GM19467 (cell line): ENCODE measurements around the gene TBC1D26.
A peak's percentile ranks its signal among the peaks of the same experiment; 100 is the strongest.
"Not testable (repeated sequence)": the region's sequence is repeated elsewhere in the genome, so short reads cannot be mapped to it uniquely, and the experiment has no call there.

ENCODE experiments used
- ATAC-seq: cut with Tn5 transposase; IDR thresholded peaks from one replicate; pipeline ENCODE4 v1.9.1; 2021; ENCODE audit warnings: mild to moderate bottlenecking, moderate library complexity; ENCODE audit not compliant: unreplicated experiment

TBC1D26 gene

DNA sequence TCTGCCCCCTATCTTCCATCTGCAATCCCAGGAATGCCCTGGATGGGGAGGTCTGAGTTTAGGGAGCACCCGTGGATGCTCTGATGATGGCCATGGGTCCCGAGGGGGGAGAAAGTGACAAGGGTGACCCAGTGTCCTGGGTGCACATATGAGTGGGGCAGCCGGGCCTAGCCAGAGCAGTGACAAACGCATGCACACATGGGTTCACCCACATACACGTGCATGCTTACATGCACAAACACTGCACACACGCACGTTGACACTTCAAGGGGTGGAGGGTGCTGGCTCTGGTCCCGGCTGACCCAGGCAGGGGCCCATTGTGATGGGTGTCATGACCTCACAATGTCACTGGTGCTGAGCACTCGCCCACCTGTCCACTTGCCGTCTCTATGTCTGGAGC lies at the start of gene TBC1D26:
TSS of gene TBC1D26 (plus strand) at position 384 of the 400 bp plus-strand sequence. CDS start 3,066 bp downstream, outside the sequence.
- not testable (repeated sequence) for ATAC-seq

DNA sequence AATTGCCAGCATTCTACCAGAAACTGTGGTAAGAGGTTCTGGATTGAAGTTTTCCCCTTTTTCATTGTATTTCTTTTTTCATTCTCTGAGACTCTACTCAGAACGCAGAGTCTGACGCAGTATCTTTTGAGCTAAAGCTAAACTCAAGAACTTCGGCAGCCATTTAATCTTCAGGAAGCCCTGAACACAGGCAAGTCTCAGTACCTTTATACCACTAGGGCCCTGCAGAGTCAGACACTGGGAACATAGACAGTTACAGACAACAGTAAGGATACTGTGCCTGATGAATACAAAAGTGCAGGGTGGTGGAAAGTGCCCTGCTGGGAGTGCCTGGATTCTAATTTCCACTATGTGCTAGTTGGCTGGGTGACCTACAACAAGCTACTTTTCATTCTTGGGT lies 48.9 kb upstream of the TBC1D26 start:
- ATAC-seq: not testable (repeated sequence)

- peak; percentile 96 for ATAC-seq
These were observed 48.1 kb upstream of the TBC1D26 start, which contains the start of gene TRIM16 for GRCh38 chr17:15683824-15684478. TSS of gene TRIM16 (minus strand) at chr17:15684311. CDS start at chr17:15651609, 32,702 bp downstream.

GRCh38 chr17:15687494-15687893 lies 44.6 kb upstream of the TBC1D26 start:
- ATAC-seq: not testable (repeated sequence)

- ATAC-seq: not testable (repeated sequence)
These were observed 33.1 kb upstream of the TBC1D26 start for GRCh38 chr17:15698967-15699366.

DNA sequence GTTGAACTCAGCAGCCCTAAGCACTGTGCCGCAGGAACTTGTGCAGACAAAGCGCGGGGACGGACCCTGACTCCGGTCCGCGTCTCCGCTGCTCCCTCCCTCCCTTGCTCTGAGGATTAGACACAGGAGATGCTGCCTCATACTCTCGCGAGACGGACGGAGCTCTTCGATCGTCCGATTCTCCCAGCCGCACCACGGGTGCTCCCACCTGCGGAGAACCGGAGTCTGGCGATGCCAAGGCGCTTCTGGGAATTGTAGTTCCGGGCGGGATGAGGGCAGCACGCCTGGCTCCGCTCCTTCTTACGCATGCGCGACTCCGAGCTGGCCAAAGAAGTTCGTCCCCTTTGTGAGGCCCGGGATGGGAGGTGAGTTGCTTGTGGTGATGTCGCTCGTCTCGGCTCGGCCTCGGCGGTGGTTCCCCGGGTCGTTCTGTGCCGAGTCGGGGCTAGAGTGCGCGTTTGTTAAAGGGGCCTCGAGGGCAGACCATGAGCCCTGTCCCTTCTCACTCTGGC lies 32.6 kb upstream of the TBC1D26 start, which contains the start of gene ZNF286A:
TSS of gene ZNF286A (plus strand) at position 340 of the 512 bp plus-strand sequence. CDS start 578 bp downstream, outside the sequence.
- peak; percentile 97 for ATAC-seq

DNA sequence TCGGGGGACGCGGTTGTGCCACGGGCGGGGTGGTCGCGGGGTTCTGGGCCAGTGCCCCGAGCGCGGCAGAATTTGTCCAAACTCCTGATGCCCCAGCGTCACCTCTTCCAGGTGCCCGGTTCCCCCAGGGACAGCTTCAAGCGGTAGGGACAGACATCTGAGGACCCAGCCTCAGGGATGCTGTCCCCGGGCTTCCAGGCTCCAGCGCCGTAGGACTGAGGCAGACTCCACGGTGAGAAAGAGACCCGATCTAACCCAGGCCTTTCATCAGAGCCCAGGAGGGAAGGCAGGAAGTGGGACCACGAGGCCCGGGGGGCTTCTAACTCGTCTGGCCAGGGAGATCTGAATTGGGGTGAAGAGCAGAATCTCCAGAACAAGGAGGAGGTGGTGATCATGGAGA lies 32.1 kb upstream of the TBC1D26 start:
- ATAC-seq: not testable (repeated sequence)

DNA sequence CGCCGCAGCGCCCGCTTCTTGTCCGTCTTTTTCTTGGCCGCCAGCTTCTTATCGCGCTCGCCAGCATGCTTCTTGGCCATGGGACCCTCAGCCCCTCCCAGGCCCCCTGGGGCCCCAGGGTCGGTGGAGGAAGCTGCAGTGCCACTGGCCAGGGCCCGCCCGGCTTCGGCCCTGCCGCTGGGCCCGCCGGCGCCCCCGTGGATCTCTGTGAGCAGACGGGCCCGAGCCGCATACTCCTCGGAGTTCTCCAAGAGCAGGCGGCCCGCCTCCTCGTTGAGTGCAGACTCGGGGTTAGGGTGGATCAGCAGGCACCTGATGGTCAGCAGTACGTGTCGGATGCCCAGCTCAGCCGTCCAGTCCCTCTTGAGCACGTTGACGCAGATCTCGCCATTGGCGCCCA lies 27.8 kb upstream of the TBC1D26 start:
- ATAC-seq: not testable (repeated sequence)

DNA sequence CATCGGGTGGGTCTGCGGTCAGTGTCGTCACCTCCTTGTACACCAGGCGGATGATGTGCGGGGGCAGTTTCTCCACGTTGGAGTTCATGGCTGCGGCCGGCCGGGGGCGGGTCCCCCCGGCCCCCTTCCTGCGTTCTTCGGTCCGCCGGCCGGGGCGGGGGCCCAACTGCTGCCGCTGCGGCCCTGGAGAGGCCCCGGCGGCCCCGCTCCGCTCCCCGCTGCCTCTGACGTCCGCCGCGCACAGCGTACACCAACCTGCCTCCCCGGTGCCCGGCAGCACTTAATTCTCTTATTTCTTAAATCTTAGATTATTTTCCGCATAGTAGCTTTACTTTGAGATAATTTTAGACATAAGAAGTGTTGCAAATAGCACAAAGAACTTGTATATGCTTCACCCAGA lies 27.3 kb upstream of the TBC1D26 start:
- ATAC-seq: not testable (repeated sequence)

DNA sequence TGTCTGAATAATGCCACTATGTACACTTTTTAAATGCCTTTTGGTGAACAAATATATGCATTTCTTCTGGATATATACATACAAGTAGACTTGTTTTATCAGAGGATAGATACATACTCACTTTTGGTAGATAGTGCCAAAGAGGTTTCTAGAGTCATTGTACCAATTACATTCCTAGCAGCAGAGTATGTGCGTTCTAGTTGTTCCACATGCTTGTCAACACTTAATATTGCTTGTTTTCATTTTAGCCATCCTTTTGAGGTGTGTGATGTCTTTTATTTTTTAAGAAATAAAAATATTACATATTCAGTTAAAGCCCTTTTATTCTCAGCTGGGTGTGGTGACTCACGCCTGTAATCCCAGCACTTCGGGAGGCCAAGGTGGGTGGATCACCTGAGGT lies 23.2 kb upstream of the TBC1D26 start:
- ATAC-seq: not testable (repeated sequence)

- not testable (repeated sequence) for ATAC-seq
These were observed 15.2 kb upstream of the TBC1D26 start for GRCh38 chr17:15716601-15717563.

- ATAC-seq: not testable (repeated sequence)
These were observed 1.5 kb upstream of the TBC1D26 start for GRCh38 chr17:15730535-15730934.

GRCh38 chr17:15733174-15733789 lies 1.2 kb downstream of the TBC1D26 start:
- ATAC-seq: not testable (repeated sequence)

GRCh38 chr17:15736578-15736977 lies 4.5 kb downstream of the TBC1D26 start:
- ATAC-seq: not testable (repeated sequence)

DNA sequence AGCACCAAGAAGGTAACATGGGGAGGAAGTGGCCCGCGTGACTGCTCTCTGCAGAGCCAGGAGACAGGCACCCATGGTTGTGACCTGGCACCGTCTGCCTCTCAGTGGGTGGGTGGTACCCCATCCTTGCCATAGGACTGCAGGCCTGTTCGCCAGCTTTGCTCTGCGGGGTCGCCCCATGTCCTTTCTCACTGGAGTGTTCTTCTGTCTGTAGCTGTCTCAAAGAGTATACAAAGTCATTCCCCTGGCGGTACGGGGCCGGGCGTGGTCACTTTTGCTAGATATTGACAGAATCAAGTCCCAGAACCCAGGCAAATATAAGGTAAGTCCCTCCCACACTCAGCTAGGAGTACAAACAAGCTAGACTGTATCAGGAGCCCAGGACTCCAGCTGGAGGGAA lies 6.0 kb downstream of the TBC1D26 start:
- no peak for ATAC-seq

DNA sequence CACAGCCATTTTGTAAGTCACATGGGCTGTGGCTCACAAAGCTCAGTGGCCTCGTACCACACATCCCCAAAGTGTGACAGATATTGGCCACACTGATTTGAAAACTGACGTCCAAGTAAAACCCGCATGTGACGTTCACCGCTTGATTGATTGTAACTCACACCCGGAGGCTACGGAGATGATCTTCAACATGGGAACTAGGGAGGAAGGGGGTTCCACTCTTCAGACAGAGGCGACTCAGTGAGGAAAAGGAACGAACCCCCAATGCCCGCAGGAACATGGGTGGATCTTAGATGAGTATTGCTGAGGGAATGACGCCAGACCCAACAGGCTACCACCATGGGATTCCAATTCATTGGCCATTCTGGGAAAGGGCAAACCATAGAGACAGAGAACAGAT lies 7.2 kb downstream of the TBC1D26 start:
- not testable (repeated sequence) for ATAC-seq

- ATAC-seq: not testable (repeated sequence)
These were observed 8.0 kb downstream of the TBC1D26 start for GRCh38 chr17:15740041-15740440.

DNA sequence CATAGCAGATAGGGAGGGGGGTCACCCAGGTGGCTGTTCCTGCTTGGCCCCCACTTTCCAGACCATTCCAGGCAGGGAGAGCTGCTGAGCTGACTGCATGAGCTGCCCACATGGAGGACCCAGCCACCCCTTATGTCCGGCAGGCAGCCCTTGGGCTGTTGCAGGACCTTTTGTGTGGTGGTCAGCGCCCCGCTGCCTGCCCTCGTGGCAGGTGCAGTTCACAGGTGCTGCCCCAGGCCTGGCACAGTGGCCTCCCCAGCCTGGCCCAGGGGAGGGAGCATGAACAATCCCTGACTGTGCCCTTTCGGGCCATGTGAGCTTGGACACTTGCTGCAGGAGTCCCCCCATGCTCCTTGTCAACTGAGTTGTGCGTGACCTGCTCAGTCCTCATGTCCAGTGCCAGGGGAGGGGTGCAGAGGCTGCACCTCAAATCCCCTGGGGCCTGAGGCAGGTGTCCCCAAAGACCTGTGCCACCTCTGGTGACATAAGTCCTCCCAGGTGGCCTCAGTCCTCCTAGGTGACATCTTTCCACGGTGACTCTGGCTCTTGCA lies 8.6 kb downstream of the TBC1D26 start:
- ATAC-seq: no peak

GRCh38 chr17:15741624-15742023 lies 9.5 kb downstream of the TBC1D26 start:
- ATAC-seq: no peak

DNA sequence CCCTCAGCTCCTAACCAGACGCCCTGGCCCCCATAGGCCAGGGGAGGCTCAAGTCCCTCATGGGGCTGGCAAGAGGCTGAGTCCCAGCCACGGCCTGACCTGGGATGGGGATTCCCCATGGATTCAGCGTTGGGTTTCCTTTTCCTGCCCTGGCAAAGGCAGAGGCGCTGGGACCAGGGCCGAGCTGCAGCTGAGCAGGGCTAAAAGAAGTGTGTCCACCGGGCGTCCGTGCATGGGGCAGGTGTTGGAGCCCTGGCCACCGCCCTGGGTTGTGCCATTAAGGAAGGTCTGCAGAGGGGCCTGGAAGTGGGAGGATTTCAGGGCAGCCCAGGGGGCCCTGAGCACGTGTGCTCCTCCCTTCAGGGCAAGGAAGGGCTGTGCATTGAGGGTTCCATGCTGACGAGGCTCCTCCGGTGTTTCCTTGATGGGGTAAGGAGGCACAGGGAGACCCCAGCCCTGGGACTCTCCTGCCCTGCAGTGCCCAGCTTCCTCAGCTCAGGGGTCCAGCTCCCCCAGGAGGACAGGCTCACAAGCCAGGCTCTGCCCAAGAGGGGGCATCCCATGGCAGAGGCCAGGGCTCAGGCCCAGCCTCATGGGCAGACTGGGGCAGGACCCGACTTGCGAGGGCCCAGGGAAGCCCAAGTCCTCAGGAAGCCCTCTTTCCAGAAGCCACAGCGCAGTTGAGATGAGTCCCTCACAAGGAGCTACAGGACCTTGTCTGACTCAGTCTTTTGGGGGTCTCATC lies 10.1 kb downstream of the TBC1D26 start:
- ATAC-seq: no peak
